KMS-11 (cell line): ENCODE data around the gene GALT.

ENCODE experiments used
- H2AFZ ChIP-seq: fragments of 200-600 bp; sonication (generic); 2 replicates; pipeline ENCODE4 v1.6.1; 2016; ENCODE audit warnings: antibody characterized with exemption, mixed run types, low read depth
- H3K27ac ChIP-seq: fragments of 200-600 bp; sonication (generic); 2 replicates; pipeline ENCODE4 v1.6.1; 2016; ENCODE audit warnings: mild to moderate bottlenecking, mixed run types
- H3K27me3 ChIP-seq: fragments of 200-600 bp; sonication (generic); 2 replicates; pipeline ENCODE4 v1.6.1; 2017; ENCODE audit warnings: mild to moderate bottlenecking, low read depth, mixed run types, moderate library complexity; ENCODE audit not compliant: insufficient read depth
- H3K36me3 ChIP-seq: fragments of 200-600 bp; sonication (generic); 2 replicates; pipeline ENCODE4 v1.6.1; 2017; ENCODE audit warnings: mild to moderate bottlenecking, mixed run types; ENCODE audit not compliant: insufficient read depth
- H3K4me1 ChIP-seq: fragments of 200-600 bp; sonication (generic); 2 replicates; pipeline ENCODE4 v1.6.1; 2016; ENCODE audit warnings: mild to moderate bottlenecking, low read depth, mixed run types; ENCODE audit not compliant: poor library complexity, severe bottlenecking
- H3K4me2 ChIP-seq: fragments of 200-600 bp; sonication (generic); 2 replicates; pipeline ENCODE4 v1.7.0; 2016; ENCODE audit warnings: mild to moderate bottlenecking, mixed run types
- H3K4me3 ChIP-seq: fragments of 200-600 bp; sonication (generic); IDR thresholded peaks from 2 replicates; pipeline ENCODE4 v1.6.1; 2017; ENCODE audit warnings: low read depth, low read length, mixed read lengths; ENCODE audit not compliant: insufficient read depth
- H3K79me2 ChIP-seq: fragments of 200-600 bp; sonication (generic); 2 replicates; pipeline ENCODE4 v1.6.1; 2016; ENCODE audit warnings: low read depth, mixed run types; ENCODE audit not compliant: insufficient read depth
- H3K9ac ChIP-seq: fragments of 200-600 bp; sonication (generic); 2 replicates; pipeline ENCODE4 v1.6.1; 2016; ENCODE audit warnings: mild to moderate bottlenecking, mixed run types
- H4K20me1 ChIP-seq: fragments of 200-600 bp; sonication (generic); 2 replicates; pipeline ENCODE4 v1.6.1; 2016; ENCODE audit warnings: mild to moderate bottlenecking, mixed run types; ENCODE audit not compliant: insufficient read depth
- CTCF ChIP-seq: fragments of 200-600 bp; sonication (generic); conservative IDR thresholded peaks from 2 replicates; pipeline ENCODE4 v1.6.1; 2017; ENCODE audit warnings: low read depth, mild to moderate bottlenecking, antibody characterized with exemption, low read length, moderate library complexity, mixed read lengths

GALT gene

GRCh38 chr9:34648673-34649072 is 2.2 kb downstream of the GALT start:
- Histone ChIP-seq H3K9ac (no peak overlapping the region), H3K4me3 (no peak overlapping the region), H2AFZ (no peak overlapping the region), H3K27ac (no peak overlapping the region), H4K20me1 (no peaks in the 10 kb centered on the region), H3K36me3 (no peaks in the 10 kb centered on the region), H3K4me1 (peaks cover 31% of the 10 kb centered on the region), H3K27me3 (no peaks in the 10 kb centered on the region), H3K4me2 (no peak overlapping the region), H3K79me2 (peaks cover 11% of the 10 kb centered on the region; the same call in 1 of the 2 replicates)
- TF ChIP-seq CTCF: no peak

- H3K36me3 ChIP-seq: no peaks in the 10 kb centered on the region
- H2AFZ ChIP-seq: no peak overlapping the region
- no peak overlapping the region for H3K4me3 ChIP-seq
- H4K20me1 ChIP-seq: no peaks in the 10 kb centered on the region
- no peak for TF ChIP-seq CTCF
- no peak overlapping the region for H3K4me2 ChIP-seq
- H3K79me2 ChIP-seq: peaks cover 11% of the 10 kb centered on the region; the same call in 1 of the 2 replicates
- no peak overlapping the region for H3K9ac ChIP-seq
- H3K4me1 ChIP-seq: peaks cover 16% of the 10 kb centered on the region
- H3K27ac ChIP-seq: no peak overlapping the region
- H3K27me3 ChIP-seq: no peaks in the 10 kb centered on the region
Observed at GRCh38 chr9:34650816-34651215, 4.3 kb downstream of the GALT start.

- peaks cover 11% of the 10 kb centered on the region for H3K4me1 ChIP-seq
- no peak overlapping the region for H3K9ac ChIP-seq
- no peak overlapping the region for H2AFZ ChIP-seq
- H3K79me2 ChIP-seq: peaks cover 11% of the 10 kb centered on the region; the same call in 1 of the 2 replicates
- H3K27me3 ChIP-seq: no peaks in the 10 kb centered on the region
- no peaks in the 10 kb centered on the region for H3K36me3 ChIP-seq
- no peaks in the 10 kb centered on the region for H4K20me1 ChIP-seq
- no peak overlapping the region for H3K4me3 ChIP-seq
- no peak overlapping the region for H3K4me2 ChIP-seq
- no peak for TF ChIP-seq CTCF
- H3K27ac ChIP-seq: no peak overlapping the region
Observed at GRCh38 chr9:34651321-34651720, 4.8 kb downstream of the GALT start.

GRCh38 chr9:34651876-34652601 is 5.6 kb downstream of the GALT start, which contains the start of gene IL11RA:
Gene IL11RA (plus strand): TSS chr9:34652185. CDS start chr9:34655218, 3,033 bp downstream.
- no peak within 1 kb of the TSS for H3K4me3 ChIP-seq
- no peak within 1 kb of the TSS for H2AFZ ChIP-seq
- TF ChIP-seq CTCF: no peak
- no peaks in the 10 kb centered on the region for H3K36me3 ChIP-seq
- no peak within 1 kb of the TSS for H3K9ac ChIP-seq
- peaks cover 11% of the 10 kb centered on the region for H3K4me1 ChIP-seq
- no peak within 1 kb of the TSS for H3K27ac ChIP-seq
- H4K20me1 ChIP-seq: no peaks in the 10 kb centered on the region
- H3K79me2 ChIP-seq: peaks cover 11% of the 10 kb centered on the region; the same call in 1 of the 2 replicates
- H3K27me3 ChIP-seq: no peaks in the 10 kb centered on the region
- H3K4me2 ChIP-seq: no peak within 1 kb of the TSS
